ENCODE measurements around the gene ZFR.

GRCh38 chr5:32325062-32325461 lies 119.5 kb downstream of the ZFR start:
- no peak for TF ChIP-seq CTCF (IDR thresholded peaks at IDR 0.05; ENCODE audit: poor library complexity)
- TF ChIP-seq EZH2 (IDR thresholded peaks at IDR 0.05; ENCODE audit: borderline replicate concordance) = no peak
- TF ChIP-seq EZH2phosphoT487 (IDR thresholded peaks at IDR 0.05; ENCODE audit: low read depth, severe bottlenecking, unreplicated experiment) = no peak
